ENCODE results near the gene ERBB3.
"Not testable (repeated sequence)": the region's sequence is repeated elsewhere in the genome, so short reads cannot be mapped to it uniquely, and the experiment has no call there.

ERBB3 gene

GRCh38 chr12:56114084-56114483 is 34.1 kb downstream of the ERBB3 start:
- DNase-seq (ENCODE audit: low spot score), result no peak

GRCh38 chr12:56115329-56115728 is 35.4 kb downstream of the ERBB3 start:
- DNase-seq (ENCODE audit: low spot score), result peak; percentile 49

GRCh38 chr12:56116267-56117081 is 36.5 kb downstream of the ERBB3 start, which contains the start of gene RPL41:
Gene RPL41 (plus strand): TSS chr12:56116633.
- peak; percentile 97 for DNase-seq (ENCODE audit: low spot score)

GRCh38 chr12:56117082-56117706 is 37.2 kb downstream of the ERBB3 start:
- DNase-seq (ENCODE audit: low spot score), result not testable (repeated sequence)

- DNase-seq (ENCODE audit: low spot score), result peak; percentile 100
Measured at GRCh38 chr12:56117778-56118687, 38.1 kb downstream of the ERBB3 start, which contains the start of gene ZC3H10. Gene ZC3H10 (plus strand): TSS chr12:56118266. CDS start chr12:56120563, 2,297 bp downstream.

GRCh38 chr12:56118688-56119357 is 38.9 kb downstream of the ERBB3 start:
- no peak for DNase-seq (ENCODE audit: low spot score)

- peak; percentile 90 for DNase-seq (ENCODE audit: low spot score)
Measured at GRCh38 chr12:56119361-56119796, 39.4 kb downstream of the ERBB3 start.

GRCh38 chr12:56120158-56120846 is 40.3 kb downstream of the ERBB3 start:
- DNase-seq (ENCODE audit: low spot score), result no peak

- DNase-seq (ENCODE audit: low spot score), result no peak
Measured at GRCh38 chr12:56121204-56121870, 41.4 kb downstream of the ERBB3 start.

GRCh38 chr12:56122637-56123036 is 42.7 kb downstream of the ERBB3 start:
- DNase-seq (ENCODE audit: low spot score), result no peak

- DNase-seq (ENCODE audit: low spot score), result no peak
Measured at GRCh38 chr12:56124133-56124532, 44.2 kb downstream of the ERBB3 start.

- no peak for DNase-seq (ENCODE audit: low spot score)
Measured at GRCh38 chr12:56126732-56127239, 46.8 kb downstream of the ERBB3 start.

GRCh38 chr12:56127485-56127887 is 47.5 kb downstream of the ERBB3 start:
- DNase-seq (ENCODE audit: low spot score), result no peak

GRCh38 chr12:56127888-56128669 is 48.1 kb downstream of the ERBB3 start, which contains the start of gene ESYT1:
Gene ESYT1 (plus strand): TSS chr12:56128267. CDS start chr12:56128320, 53 bp downstream.
- peak; percentile 100 for DNase-seq (ENCODE audit: low spot score)

- no peak for DNase-seq (ENCODE audit: low spot score)
Measured at GRCh38 chr12:56128670-56129205, 48.8 kb downstream of the ERBB3 start.

GRCh38 chr12:56129206-56129941 is 49.4 kb downstream of the ERBB3 start:
- DNase-seq (ENCODE audit: low spot score), result peak; percentile 52

- DNase-seq (ENCODE audit: low spot score), result no peak
Measured at GRCh38 chr12:56129942-56130495, 50.1 kb downstream of the ERBB3 start.

GRCh38 chr12:56130876-56131275 is 50.9 kb downstream of the ERBB3 start:
- DNase-seq (ENCODE audit: low spot score), result no peak
